SU-DHL-6 (cell line): ENCODE results near the gene HCRT.
A peak's percentile ranks its signal among the peaks of the same experiment; 100 is the strongest.

ENCODE experiments used
- H2AFZ ChIP-seq: fragments of 200-600 bp; sonication (generic); 2 replicates; pipeline ENCODE4 v1.6.1; 2014; ENCODE audit warnings: low read depth, mild to moderate bottlenecking, moderate library complexity, mixed read lengths, antibody characterized with exemption, low read length; ENCODE audit not compliant: severe bottlenecking
- H3F3A ChIP-seq: fragments of 200-600 bp; shearing (Covaris generic); 2 replicates; pipeline ENCODE4 v1.6.0; 2016; ENCODE audit warnings: antibody characterized with exemption, mild to moderate bottlenecking; ENCODE audit not compliant: insufficient read depth
- H3K27ac ChIP-seq: fragments of 200-600 bp; sonication (generic); 2 replicates; pipeline ENCODE4 v1.5.1; 2016; ENCODE audit warnings: low read depth, mild to moderate bottlenecking, low read length, moderate library complexity, mixed read lengths
- H3K27me3 ChIP-seq: fragments of 200-600 bp; sonication (generic), shearing (Covaris generic); 2 replicates; pipeline ENCODE4 v1.6.0; 2014; ENCODE audit warnings: mild to moderate bottlenecking, low read length
- H3K36me3 ChIP-seq: fragments of 200-600 bp; sonication (generic); 2 replicates; pipeline ENCODE4 v1.6.1; 2014; ENCODE audit warnings: mild to moderate bottlenecking, low read length, mixed read lengths
- H3K4me2 ChIP-seq: fragments of 300-600, 200-600 bp; shearing (Covaris generic), sonication (generic); 2 replicates; pipeline ENCODE4 v1.6.0; 2014; ENCODE audit warnings: low read length, low read depth, mild to moderate bottlenecking; ENCODE audit not compliant: poor library complexity, severe bottlenecking
- H3K4me3 ChIP-seq: fragments of 200-600 bp; sonication (generic); 2 replicates; pipeline ENCODE4 v1.5.1; 2014; ENCODE audit warnings: antibody characterized with exemption, low read length, mild to moderate bottlenecking, mixed read lengths; ENCODE audit not compliant: insufficient read depth, poor library complexity, severe bottlenecking
- H3K79me2 ChIP-seq: fragments of 200-600 bp; sonication (generic); 2 replicates; pipeline ENCODE4 v1.6.1; 2014; ENCODE audit warnings: mild to moderate bottlenecking, low read length, moderate library complexity; ENCODE audit not compliant: insufficient read depth
- H3K9ac ChIP-seq: fragments of 200-600 bp; sonication (generic); 2 replicates; pipeline ENCODE4 v1.7.0; 2014; ENCODE audit warnings: mild to moderate bottlenecking, low read length
- H3K9me2 ChIP-seq: fragments of 200-600 bp; sonication (generic); replicated peaks from 2 replicates; pipeline ENCODE4 v1.6.1; 2014; ENCODE audit warnings: low read length; ENCODE audit not compliant: insufficient read depth
- H3K9me3 ChIP-seq: fragments of 200-600 bp; sonication (generic); 2 replicates; pipeline ENCODE4 v1.6.1; 2014; ENCODE audit warnings: low read length, mixed read lengths; ENCODE audit not compliant: insufficient read depth
- H4K20me1 ChIP-seq: fragments of 200-600 bp; sonication (generic); 2 replicates; pipeline ENCODE4 v1.6.1; 2014; ENCODE audit warnings: low read depth, mild to moderate bottlenecking, antibody characterized with exemption, low read length, moderate library complexity, mixed read lengths
- EZH2phosphoT487 ChIP-seq: fragments of 200-600 bp; sonication (generic), shearing (Covaris generic); conservative IDR thresholded peaks from 2 replicates; pipeline ENCODE4 v1.6.1; 2018; ENCODE audit warnings: mild to moderate bottlenecking, antibody characterized with exemption, low read length, moderate library complexity, mixed read lengths
- TF ChIP-seq, protein P1 (sequence below): fragments of 200-600 bp; sonication (generic); IDR thresholded peaks from one replicate; pipeline ENCODE4 v1.5.1; 2017; ENCODE audit warnings: antibody characterized with exemption, mild to moderate bottlenecking, low read length, moderate library complexity; ENCODE audit not compliant: insufficient read depth, poor library complexity, severe bottlenecking

The HCRT gene

DNA sequence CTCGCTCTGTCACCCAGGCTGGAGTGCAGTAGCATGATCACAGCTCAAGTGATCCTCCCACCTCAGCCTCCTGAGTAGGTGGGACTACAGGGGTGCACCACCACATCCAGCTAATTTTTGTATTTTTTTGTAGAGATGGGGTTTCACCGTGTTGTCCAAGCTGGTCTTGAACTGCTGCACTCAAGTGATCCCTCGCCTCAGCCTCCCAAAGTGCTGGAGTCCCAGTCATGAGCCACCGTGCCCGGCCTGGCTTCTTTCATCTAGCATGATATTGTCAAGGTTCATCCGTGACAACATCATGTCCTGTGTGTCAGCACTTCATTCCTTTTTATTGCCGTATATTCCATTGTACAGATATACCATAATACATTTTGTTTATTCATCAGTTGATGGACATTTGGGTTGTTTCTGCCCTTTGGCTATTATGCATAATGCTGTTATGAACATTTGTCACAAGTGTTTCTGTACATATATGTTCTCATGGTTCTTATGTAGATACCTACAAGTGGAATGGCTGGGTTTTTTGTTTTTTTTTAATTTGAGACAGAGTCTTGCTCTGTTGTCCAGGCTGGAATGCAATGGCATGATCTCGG is 12.4 kb upstream of the HCRT start:
- Histone ChIP-seq H3K9me3 (no peaks in the 10 kb centered on the region), H3F3A (no peaks in the 10 kb centered on the region), H2AFZ (no peak overlapping the region), H4K20me1 (no peaks in the 10 kb centered on the region), H3K9ac (no peak overlapping the region), H3K9me2 (no peaks in the 10 kb centered on the region), H3K79me2 (no peaks in the 10 kb centered on the region), H3K27ac (no peak overlapping the region), H3K36me3 (no peaks in the 10 kb centered on the region), H3K4me3 (no peak overlapping the region), H3K4me2 (no peak overlapping the region), H3K27me3 (no peaks in the 10 kb centered on the region)
- no peak for TF ChIP-seq EZH2phosphoT487
- TF ChIP-seq, protein P1, sequence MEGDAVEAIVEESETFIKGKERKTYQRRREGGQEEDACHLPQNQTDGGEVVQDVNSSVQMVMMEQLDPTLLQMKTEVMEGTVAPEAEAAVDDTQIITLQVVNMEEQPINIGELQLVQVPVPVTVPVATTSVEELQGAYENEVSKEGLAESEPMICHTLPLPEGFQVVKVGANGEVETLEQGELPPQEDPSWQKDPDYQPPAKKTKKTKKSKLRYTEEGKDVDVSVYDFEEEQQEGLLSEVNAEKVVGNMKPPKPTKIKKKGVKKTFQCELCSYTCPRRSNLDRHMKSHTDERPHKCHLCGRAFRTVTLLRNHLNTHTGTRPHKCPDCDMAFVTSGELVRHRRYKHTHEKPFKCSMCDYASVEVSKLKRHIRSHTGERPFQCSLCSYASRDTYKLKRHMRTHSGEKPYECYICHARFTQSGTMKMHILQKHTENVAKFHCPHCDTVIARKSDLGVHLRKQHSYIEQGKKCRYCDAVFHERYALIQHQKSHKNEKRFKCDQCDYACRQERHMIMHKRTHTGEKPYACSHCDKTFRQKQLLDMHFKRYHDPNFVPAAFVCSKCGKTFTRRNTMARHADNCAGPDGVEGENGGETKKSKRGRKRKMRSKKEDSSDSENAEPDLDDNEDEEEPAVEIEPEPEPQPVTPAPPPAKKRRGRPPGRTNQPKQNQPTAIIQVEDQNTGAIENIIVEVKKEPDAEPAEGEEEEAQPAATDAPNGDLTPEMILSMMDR = no peak

DNA sequence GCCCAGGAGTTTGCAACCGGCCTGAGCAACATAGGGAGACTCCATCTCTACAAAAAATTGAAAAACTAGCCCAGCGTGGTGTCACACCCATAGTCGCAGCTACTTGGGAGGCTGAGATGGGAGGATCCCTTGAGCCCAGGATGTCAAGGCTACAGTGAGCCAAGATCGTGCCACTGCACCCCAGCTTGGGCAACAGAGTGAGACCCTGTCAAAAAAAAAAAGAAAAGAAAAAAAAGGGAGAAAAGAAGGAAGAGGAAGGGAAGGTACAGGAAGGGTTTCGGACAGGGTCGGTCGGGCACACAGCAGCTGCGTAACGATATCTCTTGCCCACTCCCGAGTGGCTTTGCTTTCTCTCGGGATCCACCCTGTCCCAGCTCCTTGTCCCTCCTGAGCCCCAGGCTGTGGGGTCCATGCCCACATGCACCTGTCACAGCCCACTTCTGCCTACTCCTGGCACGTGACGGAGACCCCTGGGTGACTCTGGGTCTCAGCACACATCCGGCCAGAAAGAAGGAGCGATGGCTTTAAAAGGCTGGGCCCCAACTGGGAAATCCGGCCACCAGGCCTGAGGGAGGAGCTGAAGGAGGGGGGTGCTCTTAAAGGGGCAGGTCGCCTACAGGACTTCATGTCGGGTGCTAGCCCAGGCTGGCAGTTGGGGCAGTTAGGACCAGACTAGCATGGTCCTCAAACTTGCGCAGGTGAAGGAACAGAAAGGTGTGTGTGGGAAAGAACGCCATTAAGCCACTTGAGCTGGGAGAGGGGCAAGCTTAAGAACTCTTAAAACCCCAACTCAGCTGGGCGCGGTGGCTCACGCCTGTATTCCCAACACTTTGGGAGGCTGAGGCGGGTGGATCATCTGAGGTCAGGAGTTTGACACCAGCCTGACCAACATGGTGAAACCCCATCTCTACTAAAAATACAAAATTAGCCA is 9.0 kb upstream of the HCRT start, which contains the start of gene GHDC:
GHDC (minus strand) TSS at position 526 of the 931 bp plus-strand sequence. CDS start 913 bp downstream, outside the sequence.
- Histone ChIP-seq H2AFZ (peak within 1 kb of the TSS; percentile 67), H3K79me2 (no peaks in the 10 kb centered on the region), H3K4me3 (peak within 1 kb of the TSS; percentile 70), H3K36me3 (no peaks in the 10 kb centered on the region), H3K27ac (peak within 1 kb of the TSS; percentile 35), H3K9me3 (no peaks in the 10 kb centered on the region), H3K9me2 (no peaks in the 10 kb centered on the region), H3F3A (no peaks in the 10 kb centered on the region), H3K9ac (peak within 1 kb of the TSS; percentile 63), H3K27me3 (no peaks in the 10 kb centered on the region), H3K4me2 (peak within 1 kb of the TSS; percentile 70), H4K20me1 (no peaks in the 10 kb centered on the region)
- TF ChIP-seq, protein P1 = no peak
- TF ChIP-seq EZH2phosphoT487 = no peak

DNA sequence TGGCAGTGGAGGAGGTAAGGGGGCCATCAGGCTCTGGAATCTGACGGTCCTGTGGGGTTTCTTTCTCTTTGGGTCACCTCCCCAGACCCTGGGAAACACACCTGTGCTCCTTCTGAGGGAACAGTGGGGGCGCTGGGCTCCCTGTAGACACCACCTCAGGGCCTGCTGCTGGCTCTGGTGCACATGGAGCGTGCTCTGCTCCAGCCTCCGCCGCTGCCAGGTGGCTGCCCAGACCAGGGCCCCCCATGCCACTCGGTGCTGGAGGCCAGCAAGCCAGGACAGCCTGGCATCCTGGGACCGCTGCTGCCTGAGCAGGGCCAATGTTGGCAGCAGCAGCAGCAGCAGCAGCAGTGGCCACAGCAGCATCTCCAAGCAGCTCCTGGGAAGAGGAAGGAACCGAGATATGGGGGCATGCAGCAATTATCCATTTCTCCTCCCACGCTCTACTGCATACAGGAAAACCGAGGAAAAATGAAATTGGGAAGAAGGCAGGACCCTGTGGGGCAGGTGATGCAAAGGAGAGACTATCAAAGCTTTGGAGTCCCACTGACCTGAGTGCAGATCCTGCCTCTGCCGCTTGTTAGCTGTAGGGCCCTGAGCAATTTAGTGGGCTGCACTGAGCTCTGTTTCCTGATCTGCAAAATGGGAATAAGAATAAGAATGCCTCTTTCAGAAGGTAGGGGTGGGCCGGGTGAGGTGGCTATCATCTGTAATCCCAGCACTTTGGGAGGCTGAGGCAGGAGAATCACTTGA is 8.1 kb upstream of the HCRT start:
- Histone ChIP-seq H3K4me2 (peak overlapping the region; percentile 70), H3K36me3 (no peaks in the 10 kb centered on the region), H3K4me3 (peak overlapping the region; percentile 70), H2AFZ (peak overlapping the region; percentile 67), H3K9me3 (no peaks in the 10 kb centered on the region), H3K79me2 (no peaks in the 10 kb centered on the region), H3K9ac (peak overlapping the region; percentile 63), H4K20me1 (no peaks in the 10 kb centered on the region), H3K9me2 (no peaks in the 10 kb centered on the region), H3K27me3 (no peaks in the 10 kb centered on the region), H3F3A (no peaks in the 10 kb centered on the region), H3K27ac (peak overlapping the region; percentile 35; the same call in 1 of the 2 replicates)
- no peak for TF ChIP-seq EZH2phosphoT487
- TF ChIP-seq, protein P1 = no peak
